ENCODE measurements around the gene KCND3.

- no peak for TF ChIP-seq CTCF (IDR thresholded peaks at IDR 0.05; ENCODE audit: low read depth, low read length, poor library complexity, severe bottlenecking)
- TF ChIP-seq EZH2phosphoT487 (IDR thresholded peaks at IDR 0.05; ENCODE audit: borderline replicate concordance, low read length) = no peak
These were observed 22.3 kb downstream of the KCND3 start for GRCh38 chr1:111967067-111967690.
